Right renal cortex interstitium (tissue), 3 donors: ENCODE data around the gene PHYH. TPM values are rescaled to one million over a fixed set of nuclear protein-coding genes. Genes with fewer than 3 reads are reported as not detected.
"Not testable (repeated sequence)": the region's sequence is repeated elsewhere in the genome, so short reads cannot be mapped to it uniquely, and the experiment has no call there.

ENCODE experiments used
- DNase-seq, 3 donors: peaks; one replicate each; pipeline ENCODE4 v3.0.0-alpha.2; 2013; ENCODE audit warnings: low read depth in 3 of 3, low spot score in 2 of 3
- polyA plus RNA-seq, 3 donors: library from polyadenylated mRNA; unstranded; fragments of 120-200 nt; gene quantifications; one replicate each; pipeline ENCODE4 v1.2.1, GENCODE V29; 2013; ENCODE audit not compliant: insufficient read length in 3 of 3

PHYH gene
- polyA plus RNA-seq, result 10 to 100 TPM; 39.7 to 51.1 (median 47.4) TPM

DNA sequence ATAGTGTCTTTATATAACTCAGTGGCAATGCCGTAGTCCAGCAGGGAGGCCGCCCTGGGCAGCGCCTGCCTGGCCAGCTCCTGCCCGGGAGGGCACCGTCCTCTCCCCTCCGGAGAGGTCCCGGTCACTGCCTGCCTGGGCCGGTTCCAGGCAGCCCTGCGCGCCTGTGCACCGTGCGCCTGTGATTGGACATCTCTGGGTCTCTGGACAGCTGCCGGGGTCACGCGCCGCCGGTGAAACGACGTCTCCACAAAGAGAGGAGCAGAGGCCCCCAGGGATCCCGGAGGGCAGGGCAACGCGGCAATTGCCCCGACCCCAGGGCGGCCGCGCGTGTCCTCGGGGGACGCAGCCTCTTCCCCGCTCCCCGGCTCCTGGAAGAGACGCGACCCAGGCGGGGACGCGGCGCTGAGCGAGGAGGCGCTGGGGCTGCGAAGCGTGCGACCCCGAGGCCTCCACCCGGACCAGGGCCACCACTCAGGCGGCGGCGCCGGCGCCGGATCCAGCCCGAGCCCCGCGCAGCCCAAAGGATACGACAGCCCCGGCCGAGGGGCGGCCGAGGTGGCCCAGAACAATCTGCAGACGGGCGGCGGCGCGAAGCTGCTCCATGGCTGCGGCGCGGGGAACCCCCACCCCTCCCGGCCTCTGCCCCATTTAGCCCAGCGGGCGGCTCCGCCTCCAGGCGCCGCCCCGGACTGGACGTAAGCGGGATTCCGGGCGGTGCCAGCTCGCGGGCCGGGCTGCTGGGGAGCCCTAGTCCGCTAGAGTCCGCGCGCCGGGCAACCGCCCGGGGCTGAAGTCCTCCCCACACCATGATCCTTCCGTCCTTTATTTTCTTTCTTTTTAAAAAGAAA is at the start of gene PHYH:
PHYH (minus strand) TSS at position 628 of the 851 bp plus-strand sequence; CDS start at position 606, 22 bp downstream.
- peak in 2 of 3 donors; percentile 52 to 67 for DNase-seq

DNA sequence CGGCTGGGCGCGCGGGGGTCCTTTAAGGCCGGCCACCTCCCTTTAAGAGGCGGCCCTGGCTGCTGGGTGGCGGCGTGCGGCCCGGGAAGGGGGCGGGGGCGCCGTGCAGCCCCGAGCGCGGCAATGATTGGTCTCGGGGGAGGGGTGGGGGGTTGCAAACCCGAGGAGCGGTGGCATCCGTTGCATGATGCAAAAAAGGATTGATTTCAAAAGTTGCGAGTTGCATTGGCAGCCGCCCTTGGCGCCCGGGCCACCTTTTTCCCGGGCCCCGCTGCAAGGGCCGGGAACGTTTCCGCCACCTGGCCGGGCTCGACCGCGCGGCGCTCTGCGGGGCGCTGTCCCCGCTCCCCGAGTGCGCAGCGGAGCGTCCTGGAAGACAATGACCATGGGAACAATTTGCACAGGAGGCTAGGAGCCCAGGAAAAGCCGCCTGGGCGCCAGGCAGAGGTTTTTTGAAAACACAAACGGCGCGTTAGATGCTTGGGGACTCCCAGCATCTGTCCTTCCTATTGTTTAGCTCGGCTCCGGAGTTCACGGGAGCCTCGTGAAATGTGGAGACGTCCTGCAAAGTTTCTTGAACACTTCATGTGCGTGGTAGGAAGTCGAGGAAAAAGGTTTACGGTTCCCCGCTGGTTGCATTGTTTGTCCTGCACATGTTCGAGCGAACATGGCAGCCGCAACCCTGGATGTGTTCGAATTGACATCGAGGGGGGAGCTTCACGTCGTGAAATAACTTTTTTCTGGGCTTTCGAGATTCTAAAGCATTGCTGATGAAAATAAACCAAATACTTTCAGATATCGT is 48.6 kb upstream of the PHYH start, which contains the start of gene SEPHS1:
SEPHS1 (minus strand) TSS at position 78 of the 802 bp plus-strand sequence. CDS start 3,343 bp downstream, outside the sequence.
- DNase-seq, result peak in 2 of 3 donors; percentile 65 to 66

DNA sequence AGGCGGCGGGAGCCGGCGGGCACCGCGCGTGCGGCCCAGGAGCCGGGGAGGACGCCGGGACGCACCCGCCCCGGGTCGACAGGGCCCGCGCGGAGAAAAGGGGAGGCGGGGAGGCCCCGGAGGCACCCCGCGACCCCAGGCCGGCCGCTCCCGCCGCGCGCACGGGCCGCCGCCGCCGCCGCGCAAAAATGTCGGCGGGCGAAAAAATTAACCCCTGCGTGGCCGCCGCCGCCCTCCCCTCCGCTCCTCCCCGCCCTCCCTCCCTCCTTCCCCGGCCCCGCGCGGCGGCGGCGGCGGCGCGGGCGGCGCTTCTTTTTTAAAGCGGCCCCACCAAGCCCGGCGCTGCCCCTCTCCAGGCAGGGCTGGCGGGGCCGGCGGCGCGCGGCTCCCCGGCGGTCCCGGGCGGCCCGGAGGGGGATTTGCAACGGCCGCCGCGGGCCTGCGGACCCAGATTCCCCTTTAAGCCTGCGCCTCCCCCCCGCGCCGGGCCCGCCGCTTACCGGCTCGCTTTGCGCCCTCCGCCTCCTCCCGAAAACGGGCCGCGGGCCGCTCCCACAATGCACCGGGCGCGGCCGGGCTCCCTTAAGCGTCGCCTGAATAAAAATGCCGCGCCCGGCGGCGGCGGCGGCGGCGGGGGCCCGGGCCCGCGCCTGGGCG is 47.8 kb upstream of the PHYH start:
- peak in 2 of 3 donors; percentile 61 to 65 for DNase-seq

DNA sequence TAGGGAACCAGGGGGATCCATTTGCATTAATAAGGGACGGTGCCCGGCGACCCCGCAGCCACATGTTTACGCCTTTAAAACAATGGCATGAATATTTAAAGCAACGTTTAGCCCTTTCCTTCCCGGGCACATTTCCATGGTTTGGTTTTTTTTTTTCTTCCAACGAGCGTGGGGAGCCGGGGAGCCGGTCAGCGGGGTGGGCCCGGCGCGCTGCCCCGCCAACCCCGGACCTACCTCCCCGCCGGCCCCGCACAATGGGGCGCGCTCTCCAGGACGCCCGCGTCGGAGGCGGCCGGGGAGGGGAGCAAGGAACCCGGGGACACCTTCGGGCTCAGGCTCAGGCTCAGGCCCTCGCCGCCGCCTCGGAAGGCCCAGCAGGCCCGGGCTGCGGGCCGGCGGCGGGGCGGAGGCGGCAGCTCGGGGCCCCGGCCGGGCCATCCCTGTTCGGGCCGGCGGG is 47.2 kb upstream of the PHYH start:
- DNase-seq, result peak in 1 of 3 donors; percentile 17

DNA sequence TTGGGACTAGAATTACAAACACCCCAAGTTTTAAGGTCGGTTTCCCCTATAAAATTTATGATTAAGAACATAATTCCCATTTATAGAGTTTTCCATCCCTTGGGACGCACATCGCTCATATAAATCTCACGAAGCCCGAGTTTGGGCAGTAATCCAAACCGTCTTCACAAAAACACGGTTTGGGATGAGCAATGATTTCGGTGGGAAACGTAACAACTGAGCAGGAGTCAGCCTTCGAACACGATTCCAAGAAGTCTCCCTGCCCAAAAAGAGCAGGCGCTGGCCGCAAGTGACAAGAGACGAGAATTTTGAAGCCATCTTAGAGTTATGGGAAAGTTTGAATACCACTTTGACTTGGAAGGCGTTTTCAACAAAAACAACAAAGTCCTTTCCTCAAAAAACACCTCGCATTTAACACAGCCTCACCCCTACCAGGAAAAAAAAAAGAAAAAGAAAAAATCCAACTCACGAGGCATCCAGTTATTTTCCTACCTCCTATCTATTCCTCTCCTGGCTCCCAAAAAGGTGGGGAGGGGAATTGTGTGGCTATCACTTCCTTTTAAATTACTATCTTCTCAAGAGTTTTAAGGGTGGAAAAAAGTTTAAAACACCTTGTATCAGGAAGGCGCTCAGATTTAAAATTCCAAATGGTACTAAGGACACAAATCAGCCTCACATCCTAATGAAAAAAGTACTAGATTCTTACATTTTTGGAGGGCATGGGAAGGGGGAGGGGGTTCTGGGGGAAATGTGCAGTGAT is 46.6 kb upstream of the PHYH start:
- peak in 2 of 3 donors; percentile 37 to 38 for DNase-seq

DNA sequence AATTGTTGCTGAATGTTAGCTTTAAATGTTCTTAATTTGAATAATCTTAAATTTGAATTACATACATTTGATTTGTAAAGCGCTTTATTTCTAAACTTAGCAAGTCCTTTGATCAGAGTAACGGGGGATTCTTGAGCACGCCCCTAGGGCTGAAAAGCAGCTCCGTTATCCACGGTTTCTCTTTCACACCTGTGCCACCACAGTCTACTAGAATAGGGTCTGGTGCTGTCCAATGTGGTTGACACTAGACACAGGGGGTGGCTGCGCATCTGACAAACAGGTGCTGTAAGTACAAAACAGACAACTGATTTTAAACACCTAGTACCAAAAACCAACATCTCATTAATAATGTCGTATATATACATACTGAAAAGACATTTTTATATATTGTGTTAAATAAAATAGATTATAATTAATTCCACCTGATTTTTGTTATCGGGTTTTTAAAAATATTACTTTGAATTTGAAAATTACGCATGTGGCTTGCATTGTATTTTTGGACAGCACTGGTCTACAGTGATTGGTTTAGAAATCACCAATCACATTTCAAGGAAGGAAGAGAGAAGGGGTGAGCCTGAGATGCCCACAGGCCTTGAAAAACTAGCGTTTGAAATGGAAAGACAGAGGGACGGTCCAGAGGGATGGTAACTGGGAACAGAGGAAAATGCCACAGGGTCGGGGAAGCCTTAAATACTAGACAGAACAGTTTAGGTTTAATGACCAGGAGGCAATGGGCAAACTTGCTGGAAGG is 40.9 kb upstream of the PHYH start:
- no peak for DNase-seq

DNA sequence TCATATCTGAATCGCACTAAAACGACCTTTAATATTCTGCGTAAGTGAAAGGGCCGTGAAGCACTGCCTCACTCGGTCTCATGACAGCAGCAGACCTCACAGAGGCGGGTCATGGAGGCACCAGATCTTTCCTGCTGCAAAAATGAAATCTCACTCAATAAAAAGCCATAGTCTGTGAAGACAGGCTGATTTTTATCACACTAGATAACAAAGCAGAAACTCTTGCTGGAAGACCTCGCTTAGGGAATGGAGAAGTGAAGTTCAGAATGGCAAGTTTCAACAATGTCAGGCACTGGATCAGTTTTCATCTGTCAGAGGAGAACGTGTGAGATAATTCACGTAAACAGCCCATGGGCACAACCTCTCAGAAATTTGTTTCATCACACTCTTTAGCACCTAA is 40.2 kb upstream of the PHYH start:
- DNase-seq, result no peak

DNA sequence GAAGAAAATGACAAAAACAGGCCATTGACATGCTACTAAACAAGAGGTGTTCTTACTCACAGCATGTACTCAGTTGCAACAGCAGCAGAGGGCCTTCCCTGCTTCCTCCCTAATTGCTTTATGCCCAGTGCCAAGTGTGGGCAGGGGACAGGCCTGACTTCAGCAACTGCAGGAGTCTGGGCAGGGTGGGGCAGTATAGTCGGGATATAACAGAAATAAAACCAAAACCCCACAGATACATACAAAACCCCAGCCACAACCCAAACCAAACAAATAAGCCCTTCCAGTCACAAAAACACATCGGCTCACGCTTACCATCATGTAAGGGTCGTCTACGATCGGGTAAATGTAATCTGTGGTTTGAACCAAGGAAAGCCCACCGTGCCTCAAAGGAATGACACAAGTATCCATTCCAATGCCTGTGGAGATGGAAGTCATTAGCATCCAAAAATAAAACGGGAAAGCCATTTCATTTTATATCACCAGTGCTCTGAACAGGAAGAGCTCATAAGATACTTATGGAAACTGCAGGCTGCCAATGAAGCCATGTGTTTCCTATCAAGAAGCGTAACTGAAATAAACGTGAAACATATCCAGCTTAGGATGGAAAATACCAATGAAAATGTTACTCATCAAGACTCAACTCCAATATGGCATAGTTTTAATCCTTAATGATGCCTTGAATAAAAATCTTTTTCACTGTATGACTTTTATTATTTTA is 38.7 kb upstream of the PHYH start:
- DNase-seq, result no peak

DNA sequence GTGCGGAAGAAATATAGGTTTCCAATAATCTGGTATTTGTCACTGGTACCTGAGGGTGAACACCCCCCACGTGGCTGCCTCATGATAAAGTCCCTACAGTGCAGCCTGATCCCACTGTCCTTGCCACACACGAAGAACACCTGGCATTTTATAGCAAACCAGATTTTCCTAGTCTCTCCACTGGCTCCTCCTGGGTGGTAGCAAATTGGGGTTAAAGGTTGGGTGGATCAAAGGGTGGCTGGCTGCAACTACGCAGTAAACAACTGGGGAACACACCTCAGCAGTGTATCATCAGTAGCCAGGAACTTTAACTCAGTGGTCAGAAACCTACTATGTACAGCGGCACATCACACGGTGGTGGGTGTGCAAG is 37.9 kb upstream of the PHYH start:
- DNase-seq, result no peak

DNA sequence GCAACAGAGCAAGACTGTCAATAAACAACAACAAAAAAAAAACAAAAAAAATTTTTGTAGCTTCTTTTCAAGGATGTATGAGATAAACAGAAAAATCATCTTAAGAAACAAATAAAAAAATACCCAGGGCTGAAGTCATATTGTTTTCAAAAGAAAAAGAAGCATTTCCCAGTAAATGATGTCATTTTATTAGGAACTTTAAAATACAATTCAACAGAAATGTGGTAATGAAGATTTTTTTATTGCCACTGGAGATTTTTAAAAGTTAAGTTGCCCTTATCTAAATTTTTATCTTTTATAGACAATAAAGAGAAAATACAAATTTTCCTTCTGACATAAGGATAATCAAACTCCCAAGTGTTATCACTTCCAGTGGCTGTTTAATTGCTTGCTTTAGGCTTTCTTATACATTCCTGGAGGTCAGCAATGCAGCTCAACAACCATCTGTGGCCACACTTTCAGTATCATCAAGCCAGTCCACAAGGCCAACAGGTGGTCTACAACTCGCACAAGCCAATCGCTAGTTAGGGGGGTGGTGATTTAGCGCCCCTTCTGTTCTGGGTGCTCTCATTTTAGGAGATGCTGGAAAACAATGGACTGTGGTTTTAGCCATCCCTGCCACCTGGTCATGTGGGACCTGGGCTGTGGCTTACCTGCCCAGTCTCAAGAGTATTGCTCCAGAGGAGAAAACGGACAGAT is 37.4 kb upstream of the PHYH start:
- no peak for DNase-seq

DNA sequence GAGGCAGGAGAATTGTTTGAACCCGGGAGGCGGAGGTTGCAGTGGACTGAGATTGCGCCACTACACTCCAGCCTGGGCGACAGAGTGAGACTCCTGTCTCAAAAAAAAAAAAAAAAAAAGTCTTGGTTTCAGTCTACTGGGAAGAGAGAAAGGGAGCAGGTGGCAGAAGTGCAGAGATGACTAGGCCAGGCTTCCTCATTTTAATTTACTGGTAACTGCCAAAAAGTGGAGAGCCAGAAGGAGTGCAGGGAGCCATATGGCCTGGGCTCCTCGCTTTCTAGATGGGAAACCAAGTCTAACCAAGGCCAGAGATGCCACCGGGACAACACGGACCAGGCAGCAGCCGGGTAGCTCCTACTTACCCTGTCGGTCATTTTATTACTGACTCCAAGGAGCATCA is 36.0 kb upstream of the PHYH start:
- no peak for DNase-seq

DNA sequence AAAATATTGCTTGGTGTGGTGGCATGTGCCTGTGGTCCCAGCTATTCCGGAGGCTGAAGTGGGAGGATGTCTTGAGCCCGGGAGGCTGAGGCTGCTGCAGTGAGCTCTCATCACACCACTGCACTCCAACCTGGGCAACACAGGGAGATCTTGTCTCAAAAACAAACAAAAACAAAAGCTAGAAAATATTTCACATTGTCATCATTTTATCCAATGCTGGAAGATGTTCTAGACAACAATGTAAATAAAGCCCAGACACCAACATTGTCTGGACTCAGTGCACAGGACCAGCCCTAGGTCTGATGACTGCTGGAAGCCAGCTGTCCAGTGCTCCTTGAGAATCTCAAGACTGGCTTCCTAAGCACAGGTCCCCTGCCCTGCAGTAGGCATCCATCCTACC is 34.7 kb upstream of the PHYH start:
- no peak for DNase-seq

DNA sequence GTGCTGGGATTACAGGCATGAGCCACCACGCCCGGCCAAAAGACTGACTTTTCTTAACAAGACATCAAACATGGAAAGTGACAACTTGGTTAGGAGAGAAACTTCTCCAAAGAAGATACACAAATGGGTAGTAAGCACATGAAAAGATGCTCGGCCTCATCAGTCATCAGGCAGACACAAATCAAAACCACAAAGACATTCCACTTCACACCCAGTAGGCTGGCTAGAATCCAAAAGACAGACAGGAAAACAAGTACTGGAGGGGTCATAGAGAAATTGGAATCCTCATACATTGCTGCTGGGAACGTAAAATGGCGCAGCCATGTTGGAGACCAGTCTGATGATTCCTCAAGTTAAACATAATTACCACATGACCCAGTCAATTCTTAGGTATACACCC is 31.8 kb upstream of the PHYH start:
- DNase-seq, result no peak

DNA sequence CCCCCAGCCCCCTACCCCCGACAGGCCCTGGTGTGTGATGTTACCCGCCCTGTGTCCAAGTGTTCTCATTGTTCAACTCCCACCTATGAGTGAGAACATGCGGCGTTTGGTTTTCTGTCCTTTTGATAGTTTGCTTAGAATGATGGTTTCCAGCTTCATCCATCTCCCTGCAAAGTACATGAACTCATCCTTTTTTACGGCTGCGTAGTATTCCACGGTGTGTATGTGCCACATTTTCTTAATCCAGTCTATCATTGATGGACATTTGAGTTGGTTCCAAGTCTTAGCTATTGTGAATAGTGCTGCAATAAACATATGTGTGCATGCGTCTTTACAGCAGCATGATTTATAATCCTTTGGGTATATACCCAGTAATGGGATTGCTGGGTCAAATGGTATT is 31.1 kb upstream of the PHYH start:
- DNase-seq, result not testable (repeated sequence)

DNA sequence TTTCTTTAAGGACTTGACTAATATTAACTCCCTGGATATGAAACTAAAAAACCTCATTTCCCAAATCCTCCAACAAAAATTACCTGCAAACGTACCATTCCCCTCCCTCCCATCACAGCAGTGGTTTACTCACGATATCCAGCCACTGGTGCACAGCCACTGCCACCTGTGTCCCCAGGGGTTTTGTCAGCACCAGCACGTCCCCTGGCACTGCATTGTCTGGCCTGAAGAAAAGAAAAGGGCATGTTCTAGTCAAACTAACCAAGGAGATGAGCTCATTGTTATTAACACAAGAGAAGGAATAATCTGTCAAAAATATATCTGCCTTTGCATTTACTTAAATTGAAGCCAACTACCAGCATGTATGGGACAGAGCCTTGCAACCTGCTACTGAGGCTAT is 29.7 kb upstream of the PHYH start:
- DNase-seq, result no peak

DNA sequence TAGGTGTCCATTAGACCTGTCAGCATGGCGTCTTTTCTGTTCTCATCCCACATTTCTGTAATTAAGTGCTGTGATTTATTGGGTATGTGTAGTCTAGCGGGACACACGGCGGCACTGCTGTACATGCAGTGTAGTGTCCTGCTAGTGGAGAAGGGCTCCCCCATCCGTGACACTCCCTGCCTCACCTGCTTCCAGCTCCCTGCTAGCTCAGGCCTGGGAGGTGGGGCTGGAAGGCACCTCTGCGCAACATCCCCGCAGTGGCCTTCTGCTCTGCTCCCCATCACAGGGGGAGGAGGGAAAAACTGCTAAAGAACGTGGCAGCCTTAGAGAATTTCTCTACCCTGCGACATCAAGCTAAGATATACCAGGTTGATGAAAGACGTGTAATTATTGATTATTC is 28.7 kb upstream of the PHYH start:
- no peak for DNase-seq

DNA sequence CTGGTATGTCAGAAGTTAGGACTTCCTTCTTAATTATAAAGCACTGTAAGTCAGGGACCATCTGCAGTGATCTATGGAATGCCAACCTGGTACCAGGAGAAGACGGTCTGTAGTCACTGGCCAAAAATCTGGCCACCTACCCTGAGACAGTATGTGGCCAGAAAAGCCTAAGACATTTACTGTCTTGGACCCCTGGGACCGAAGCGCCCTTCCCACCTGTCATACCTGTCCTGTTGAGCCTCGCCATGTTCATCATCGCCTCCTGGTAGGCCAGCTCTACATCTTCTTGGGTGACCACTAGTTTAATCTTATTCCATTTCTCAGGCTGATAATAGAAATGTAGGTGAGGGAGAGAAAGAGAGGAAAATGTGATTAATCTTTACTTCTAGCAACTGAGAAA is 28.3 kb upstream of the PHYH start:
- DNase-seq, result no peak

DNA sequence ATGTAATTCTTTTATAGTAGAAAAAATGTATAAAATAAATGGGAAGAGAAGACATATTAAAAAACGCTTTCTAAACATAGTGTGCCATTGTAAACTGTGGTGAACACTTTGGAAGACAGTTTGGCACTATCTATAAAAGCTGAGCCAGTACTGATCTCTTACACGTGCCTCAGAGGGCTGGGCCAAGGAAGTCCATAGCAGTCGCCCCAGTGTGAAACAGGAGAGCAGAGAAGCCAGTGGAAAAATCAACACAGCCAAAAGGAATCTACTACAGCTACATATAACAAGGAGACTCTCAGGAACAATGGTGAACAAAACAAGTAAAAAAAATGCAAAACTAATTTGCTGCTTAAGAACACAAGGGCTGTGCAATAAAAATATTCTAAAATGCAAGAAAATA is 27.7 kb upstream of the PHYH start:
- no peak for DNase-seq
